Measurements from ENCODE around the gene DNAJC7.

DNA sequence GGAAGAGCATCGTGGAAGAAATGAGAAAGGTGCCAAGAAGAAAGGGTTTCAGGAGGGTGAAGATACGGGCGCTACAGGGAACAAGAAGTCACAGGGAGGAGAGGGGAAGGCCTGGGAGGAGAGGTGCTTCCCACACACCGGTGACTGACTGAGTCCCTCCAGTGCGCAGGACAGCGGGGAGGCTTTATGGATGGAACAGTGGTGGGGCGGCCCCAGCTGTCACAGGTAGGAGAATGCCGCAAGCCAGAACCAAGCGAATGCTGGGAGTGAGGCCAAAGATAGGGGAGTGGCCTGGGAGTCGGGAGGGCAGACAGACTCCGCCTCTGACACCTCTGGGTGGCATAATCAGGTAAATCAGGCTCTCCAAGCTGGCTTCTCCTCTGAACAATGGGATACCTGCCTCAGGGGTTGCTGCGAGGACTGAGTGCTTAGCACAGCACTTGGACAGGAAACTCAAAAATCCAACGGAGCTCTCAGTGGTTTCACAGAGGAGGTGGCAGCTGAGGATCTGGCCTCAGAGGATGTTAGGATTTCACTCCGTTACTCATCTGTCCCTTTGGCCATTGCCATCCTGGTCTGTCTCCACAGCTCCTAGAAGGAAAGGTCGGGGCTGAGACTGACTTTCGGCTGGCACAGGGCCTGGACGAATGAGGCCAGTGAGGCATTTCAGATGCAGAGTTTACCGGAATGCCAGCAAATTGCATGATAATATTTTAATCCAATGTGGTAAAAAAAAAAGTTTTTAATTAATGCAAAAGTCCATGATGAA lies 51.4 kb downstream of the DNAJC7 start:
- TF ChIP-seq, protein P1, sequence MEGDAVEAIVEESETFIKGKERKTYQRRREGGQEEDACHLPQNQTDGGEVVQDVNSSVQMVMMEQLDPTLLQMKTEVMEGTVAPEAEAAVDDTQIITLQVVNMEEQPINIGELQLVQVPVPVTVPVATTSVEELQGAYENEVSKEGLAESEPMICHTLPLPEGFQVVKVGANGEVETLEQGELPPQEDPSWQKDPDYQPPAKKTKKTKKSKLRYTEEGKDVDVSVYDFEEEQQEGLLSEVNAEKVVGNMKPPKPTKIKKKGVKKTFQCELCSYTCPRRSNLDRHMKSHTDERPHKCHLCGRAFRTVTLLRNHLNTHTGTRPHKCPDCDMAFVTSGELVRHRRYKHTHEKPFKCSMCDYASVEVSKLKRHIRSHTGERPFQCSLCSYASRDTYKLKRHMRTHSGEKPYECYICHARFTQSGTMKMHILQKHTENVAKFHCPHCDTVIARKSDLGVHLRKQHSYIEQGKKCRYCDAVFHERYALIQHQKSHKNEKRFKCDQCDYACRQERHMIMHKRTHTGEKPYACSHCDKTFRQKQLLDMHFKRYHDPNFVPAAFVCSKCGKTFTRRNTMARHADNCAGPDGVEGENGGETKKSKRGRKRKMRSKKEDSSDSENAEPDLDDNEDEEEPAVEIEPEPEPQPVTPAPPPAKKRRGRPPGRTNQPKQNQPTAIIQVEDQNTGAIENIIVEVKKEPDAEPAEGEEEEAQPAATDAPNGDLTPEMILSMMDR (IDR thresholded peaks at IDR 0.05), result no peak
- no peak for TF ChIP-seq POLR2A (IDR thresholded peaks at IDR 0.05)

Data from lower leg skin (tissue), 3 donors.